ENCODE measurements around the gene OR1F1.

DNA sequence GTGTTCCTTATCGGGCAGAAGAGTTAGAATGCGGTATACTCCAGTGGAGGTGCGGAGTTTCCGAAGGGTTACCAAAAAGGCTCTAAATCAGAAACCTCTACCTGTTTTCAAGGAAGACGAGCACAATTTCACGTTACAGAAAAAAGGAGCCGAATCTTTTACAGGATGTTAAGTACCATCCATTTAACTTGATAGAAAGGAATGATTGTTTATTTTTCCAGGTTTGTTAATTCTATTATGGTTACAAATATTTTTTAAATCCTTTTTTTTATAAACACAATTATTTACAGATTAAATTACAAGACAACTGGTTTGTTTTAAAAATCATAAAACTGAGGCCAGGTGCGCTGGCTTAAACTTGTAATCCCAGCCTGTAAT is 35.0 kb upstream of the OR1F1 start:
- TF ChIP-seq GATA2 (IDR thresholded peaks at IDR 0.05; ENCODE audit: low read depth, low read length): no peak
- TF ChIP-seq GATA3 (IDR thresholded peaks at IDR 0.05; ENCODE audit: low read depth, low read length): no peak

Data from SH-SY5Y (cell line).